ACHN (cell line): ENCODE results near the gene RBM47.
A peak's percentile ranks its signal among the peaks of the same experiment; 100 is the strongest.

Experiments used
- DNase-seq: peaks from one replicate; pipeline ENCODE4 v3.0.0-alpha.2; 2015
- in situ Hi-C: cut with HindIII; loops from 2 replicates; pipeline ENCODE4 v1.10.0; 2017; ENCODE audit warnings: low sequenced_read_pairs, low pct_ligation_motif_present, low pct_unique_long_range_greater_than_20kb

RBM47 gene

DNA sequence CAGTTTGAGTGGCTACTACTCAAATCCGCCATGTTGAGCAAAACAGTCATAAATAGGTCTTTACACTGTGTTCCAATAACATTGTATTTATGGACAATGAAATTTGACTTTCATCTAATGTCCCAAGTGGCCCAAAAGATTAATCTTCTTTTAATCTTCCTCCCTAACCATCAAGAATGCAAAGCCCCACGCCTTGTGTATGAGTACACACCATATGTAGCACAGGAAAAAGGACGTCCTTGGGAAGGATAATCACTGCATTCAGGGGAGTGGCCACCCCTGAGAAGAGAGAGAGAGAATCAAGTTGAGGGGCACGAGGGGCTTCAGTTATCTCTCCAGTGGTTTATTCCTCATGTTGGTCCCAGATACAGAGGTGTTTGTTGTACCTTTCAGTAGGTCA lies 33.1 kb downstream of the RBM47 start:
- DNase-seq = no peak
- in situ Hi-C loops = no loop called here

DNA sequence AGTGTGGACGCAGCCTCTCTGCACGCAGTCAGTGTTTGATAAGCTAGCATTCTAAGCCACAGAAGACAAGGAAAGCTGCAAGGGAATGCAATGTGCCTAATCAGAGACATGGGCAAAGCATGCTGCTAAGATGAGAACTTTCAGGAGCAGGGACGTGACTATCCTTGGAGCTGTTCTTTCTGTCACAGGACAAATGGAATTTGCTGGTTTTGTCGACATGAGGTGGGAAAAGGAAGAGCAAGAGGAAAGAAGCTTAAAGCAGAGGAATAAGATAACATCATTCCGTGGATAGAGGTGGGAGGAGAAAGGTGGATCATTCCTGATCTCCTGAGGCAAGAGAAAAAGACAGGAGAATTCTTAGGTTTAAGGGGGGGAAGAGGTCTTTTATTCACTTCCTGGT lies 33.7 kb downstream of the RBM47 start:
- no peak for DNase-seq
- in situ Hi-C loops = no loop called here

- no peak for DNase-seq
- in situ Hi-C loops = no loop called here
Observed at GRCh38 chr4:40594261-40595178, 35.1 kb downstream of the RBM47 start.

DNA sequence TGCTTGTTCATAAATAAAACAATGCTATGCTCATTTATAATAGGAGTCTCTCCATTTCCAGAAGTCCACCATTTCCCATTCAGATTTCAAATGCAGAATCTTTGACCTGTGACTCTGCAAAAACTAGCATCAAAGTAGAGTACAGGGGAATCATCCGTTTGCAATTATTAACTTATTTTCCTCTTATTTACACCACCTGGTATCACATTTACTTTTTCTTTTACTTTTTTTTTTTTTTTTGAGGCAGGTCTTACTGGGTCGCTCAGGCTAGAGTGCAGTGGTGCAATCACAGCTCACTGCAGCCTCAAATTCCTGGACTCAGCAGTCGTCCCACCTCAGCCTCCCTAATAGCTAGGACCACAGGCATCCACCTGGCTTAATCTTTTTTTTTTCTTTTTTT lies 37.6 kb downstream of the RBM47 start:
- no peak for DNase-seq

DNA sequence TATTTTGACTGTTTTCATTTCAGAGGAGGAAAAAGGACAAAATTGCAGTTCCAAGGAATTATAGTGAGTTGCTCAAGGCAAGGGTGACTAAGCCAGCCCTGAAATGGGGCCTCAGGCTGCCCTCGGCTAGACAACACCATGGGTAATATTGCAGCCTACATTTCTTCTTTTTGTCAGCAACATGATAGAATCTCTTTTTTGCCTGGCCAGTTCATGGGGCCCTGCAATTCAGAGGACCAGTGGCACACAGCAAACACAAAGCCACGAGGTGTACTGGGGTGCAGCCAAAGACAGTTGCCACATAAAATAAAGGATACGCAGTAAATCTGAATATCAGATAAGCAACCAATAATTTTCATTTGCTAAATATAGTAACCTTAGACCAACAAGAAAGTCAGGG lies 41.8 kb downstream of the RBM47 start:
- no peak for DNase-seq
- in situ Hi-C loops = no loop called here

More for the DNA sequence above, 37.6 kb downstream of the RBM47 start:
- in situ Hi-C loops = no loop called here

- in situ Hi-C loops = no loop called here
- no peak for DNase-seq
Observed at GRCh38 chr4:40587351-40587750, 42.3 kb downstream of the RBM47 start.

DNA sequence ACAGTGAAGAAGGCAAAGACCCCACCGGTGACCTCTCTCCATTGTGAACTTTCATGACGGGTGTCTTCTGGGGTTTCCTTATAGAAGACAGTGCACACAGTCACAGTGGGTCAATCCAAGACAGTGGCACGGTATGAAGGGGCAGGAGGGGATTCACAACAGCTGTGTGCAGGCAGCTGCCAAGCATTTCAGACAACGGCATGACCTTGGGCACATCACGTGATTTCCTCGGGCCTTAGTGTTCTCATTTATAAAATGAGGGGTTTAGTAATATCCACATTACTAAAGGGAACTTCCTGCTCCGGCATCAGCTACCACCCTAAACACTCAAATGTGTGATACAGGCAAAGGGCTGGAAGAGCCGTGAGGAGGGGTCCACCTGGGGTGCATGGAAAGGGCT lies 42.9 kb downstream of the RBM47 start:
- DNase-seq = no peak
- in situ Hi-C loops = no loop called here

GRCh38 chr4:40586034-40586433 lies 43.6 kb downstream of the RBM47 start:
- no peak for DNase-seq
- in situ Hi-C loops = no loop called here

- in situ Hi-C loops = no loop called here
- no peak for DNase-seq
Observed at GRCh38 chr4:40585201-40585799, 44.4 kb downstream of the RBM47 start.

DNA sequence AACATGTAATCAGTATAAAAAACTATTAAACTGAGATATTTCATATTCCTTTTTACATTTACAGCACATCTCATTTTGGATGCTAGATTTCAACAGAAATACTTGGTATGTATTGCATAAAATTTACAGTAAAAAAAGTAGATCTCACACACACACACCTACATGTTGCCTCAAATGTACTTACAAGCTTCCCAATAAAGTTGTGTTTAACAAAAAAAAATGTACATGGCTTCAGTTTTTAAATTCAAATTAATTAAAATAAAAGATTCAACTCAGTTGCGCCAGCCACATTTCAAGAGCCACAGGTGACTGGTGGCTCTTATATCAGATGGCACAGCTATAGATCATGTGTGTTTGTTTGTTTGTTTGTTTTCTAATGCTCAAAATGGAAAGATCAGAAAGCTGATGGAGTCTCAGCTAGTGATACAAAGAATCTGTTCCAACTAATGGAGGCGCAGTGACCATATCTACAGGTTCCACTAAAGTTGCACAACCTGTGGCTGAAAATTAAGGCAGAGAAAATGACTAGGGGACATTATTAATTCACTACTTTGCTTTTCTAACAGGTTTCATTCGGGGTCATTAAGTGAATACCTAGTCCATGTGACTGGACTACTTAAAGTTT lies 45.0 kb downstream of the RBM47 start:
- in situ Hi-C loops = no loop called here
- DNase-seq = no peak

- in situ Hi-C loops = no loop called here
- peak; percentile 87 for DNase-seq
Observed at GRCh38 chr4:40583850-40584439, 45.7 kb downstream of the RBM47 start.

DNA sequence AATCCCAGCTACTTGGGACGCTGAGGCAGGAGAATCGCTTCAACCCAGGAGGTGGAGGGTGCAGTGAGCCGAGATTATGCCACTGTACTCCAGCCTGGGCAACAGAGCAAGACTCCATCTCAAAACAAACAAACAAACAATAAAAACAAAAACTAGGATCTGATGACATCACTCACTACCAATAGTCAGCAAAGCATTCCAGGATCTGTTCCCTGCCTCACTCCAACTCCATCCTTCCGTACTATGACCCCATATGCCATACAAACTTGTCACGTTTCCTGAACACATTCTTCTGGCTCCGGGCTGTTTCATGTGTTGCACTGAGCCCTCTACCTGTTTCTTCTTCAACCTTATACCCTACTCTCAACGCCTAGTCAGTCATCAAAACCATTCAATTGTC lies 47.3 kb downstream of the RBM47 start:
- in situ Hi-C loops = no loop called here
- DNase-seq = no peak

DNA sequence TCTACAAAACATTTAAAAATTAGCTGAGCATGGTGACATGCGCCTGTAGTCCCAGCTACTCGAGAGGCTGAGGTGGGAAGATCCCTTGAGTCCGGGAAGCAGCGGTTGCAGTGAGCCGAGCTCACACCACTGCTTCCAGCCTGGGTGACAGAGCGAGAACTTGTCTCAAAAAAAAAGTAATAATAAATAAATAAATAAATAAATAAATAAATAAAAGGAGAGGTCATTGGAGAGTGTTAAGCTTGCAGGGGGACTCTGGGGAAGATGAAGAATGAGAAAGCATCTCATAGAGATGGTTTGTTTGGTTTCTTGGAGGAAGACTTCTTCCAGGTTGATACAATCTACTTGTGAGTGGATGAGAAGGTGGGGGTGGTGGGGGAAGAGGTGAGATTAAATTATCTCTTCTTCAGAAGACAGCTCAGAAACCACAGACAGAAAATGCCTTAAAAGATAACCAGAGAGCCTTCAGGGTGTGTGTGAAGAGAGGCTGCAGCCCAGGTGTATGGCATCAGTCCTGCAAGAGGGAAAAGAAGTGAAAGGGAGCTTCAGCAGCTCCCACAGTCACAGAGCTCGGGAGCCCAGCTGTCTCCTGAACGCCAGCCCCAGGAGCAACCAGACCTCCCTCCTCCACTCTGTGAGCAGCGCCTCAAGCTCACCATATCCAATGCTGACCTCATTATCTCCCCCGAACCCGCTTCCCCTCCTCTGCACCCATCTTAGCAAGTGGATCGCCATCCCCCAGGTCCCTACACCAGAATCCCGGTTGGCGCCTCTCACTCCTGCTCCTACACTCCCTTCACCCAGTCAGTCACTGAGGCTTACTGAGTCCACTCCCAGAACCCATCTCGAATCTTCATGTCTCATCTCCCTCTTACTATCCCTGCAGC lies 48.2 kb downstream of the RBM47 start:
- in situ Hi-C loops = no loop called here
- no peak for DNase-seq

- in situ Hi-C loops = no loop called here
- no peak for DNase-seq
Observed at GRCh38 chr4:40579983-40580382, 49.7 kb downstream of the RBM47 start.

GRCh38 chr4:40577588-40578253 lies 51.9 kb downstream of the RBM47 start:
- no peak for DNase-seq
- in situ Hi-C loops = no loop called here

DNA sequence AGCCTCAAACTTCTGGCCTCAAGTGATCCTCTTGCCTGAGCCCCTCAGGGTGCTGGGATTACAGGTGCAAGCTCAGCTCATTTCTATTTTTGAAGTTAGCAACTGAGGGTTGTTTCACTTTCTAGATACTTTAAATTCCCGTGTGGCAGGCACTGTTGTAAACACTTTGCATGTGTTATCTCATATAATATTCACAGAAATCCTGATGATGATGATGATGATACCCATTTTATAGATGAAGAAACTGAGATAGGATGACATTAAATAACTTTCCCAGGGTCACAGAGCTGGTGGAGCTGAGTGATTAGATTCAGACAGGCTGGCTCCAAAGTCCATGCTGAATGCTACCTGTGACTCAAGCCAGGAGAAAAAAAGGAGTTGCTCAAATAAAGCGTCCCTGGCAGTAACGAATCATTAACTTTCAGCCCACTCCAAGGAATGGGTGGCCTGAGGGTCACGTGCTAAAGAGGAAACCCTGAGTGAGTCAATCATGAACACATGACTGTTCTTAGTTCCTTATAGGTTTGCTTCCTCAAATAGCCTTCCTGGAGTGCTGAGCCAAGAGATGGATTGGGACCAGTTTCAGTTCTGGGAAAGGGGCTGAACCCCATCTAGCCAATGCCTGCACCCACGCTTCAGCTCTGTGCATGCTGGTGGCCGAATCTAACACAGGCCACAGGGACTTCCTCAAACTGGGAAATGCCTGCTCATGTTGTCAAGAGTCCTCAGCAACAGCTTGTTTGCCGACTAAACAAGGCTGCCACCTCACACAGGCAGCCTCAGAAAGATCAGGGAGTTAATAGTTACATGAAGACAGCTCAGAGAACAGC lies 52.8 kb downstream of the RBM47 start:
- in situ Hi-C loops = no loop called here
- peak; percentile 98 for DNase-seq

GRCh38 chr4:40575846-40576245 lies 53.8 kb downstream of the RBM47 start:
- in situ Hi-C loops = no loop called here
- DNase-seq = no peak
